SK-N-SH (cell line): Measurements from ENCODE around the gene ALDH3A1. TPM values are rescaled to one million over a fixed set of nuclear protein-coding genes. Genes with fewer than 3 reads are reported as not detected.

Experiments
- ELF1 ChIP-seq: IDR thresholded peaks from 2 replicates; pipeline ENCODE4 v1.4.0; 2012
- EP300 ChIP-seq, 2 experiments: IDR thresholded peaks; 2 replicates each; pipeline versions ENCODE4 v1.4.0 to v1.6.1; 2012; ENCODE audit warnings: borderline replicate concordance in 1 of 2, low read depth in 1 of 2, low read length in 1 of 2
- EZH2phosphoT487 ChIP-seq: fragments of 200-600 bp; sonication (generic); IDR thresholded peaks from 2 replicates; pipeline ENCODE4 v1.6.1; 2017; ENCODE audit warnings: low read depth, mixed run types, mild to moderate bottlenecking, antibody characterized with exemption, moderate library complexity, borderline replicate concordance
- FOXJ3 ChIP-seq: sonication (generic); formaldehyde crosslinking; IDR thresholded peaks from 2 replicates; pipeline ENCODE4 v1.5.1; 2020; ENCODE audit warnings: mild to moderate bottlenecking, missing genetic modification reagents
- FOXM1 ChIP-seq: IDR thresholded peaks from 2 replicates; pipeline ENCODE4 v1.4.0; 2012; ENCODE audit warnings: low read depth, mild to moderate bottlenecking
- GATA2 ChIP-seq: sonication (generic); formaldehyde crosslinking; IDR thresholded peaks from 2 replicates; pipeline ENCODE4 v1.5.0; 2020; ENCODE audit warnings: mild to moderate bottlenecking, missing genetic modification reagents
- JUND ChIP-seq: IDR thresholded peaks from 2 replicates; pipeline ENCODE4 v1.4.0; 2012
- MEF2A ChIP-seq: IDR thresholded peaks from 2 replicates; pipeline ENCODE4 v1.4.0; 2012; ENCODE audit warnings: low read depth, borderline replicate concordance
- NRF1 ChIP-seq: IDR thresholded peaks from 2 replicates; pipeline ENCODE4 v1.6.1; 2012; ENCODE audit warnings: low read depth, mild to moderate bottlenecking, low read length
- RAD21 ChIP-seq: IDR thresholded peaks from 2 replicates; pipeline ENCODE4 v1.6.1; 2012; ENCODE audit warnings: mild to moderate bottlenecking, low read length
- RCOR1 ChIP-seq: fragments of 150-350 bp; IDR thresholded peaks from 2 replicates; pipeline ENCODE4 v1.6.1; 2017; ENCODE audit warnings: antibody characterized with exemption, low read length
- REST ChIP-seq: IDR thresholded peaks from 2 replicates; pipeline ENCODE4 v1.6.1; 2012; ENCODE audit warnings: mild to moderate bottlenecking, low read depth, low read length, moderate library complexity
- RXRA ChIP-seq: IDR thresholded peaks from 2 replicates; pipeline ENCODE4 v1.4.0; 2012; ENCODE audit warnings: low read depth, mild to moderate bottlenecking, borderline replicate concordance
- SIN3A ChIP-seq: IDR thresholded peaks from 2 replicates; pipeline ENCODE4 v1.6.1; 2012; ENCODE audit warnings: low read depth, mild to moderate bottlenecking, low read length, moderate library complexity, borderline replicate concordance
- SMC3 ChIP-seq: IDR thresholded peaks from 2 replicates; pipeline ENCODE4 v1.6.1; 2012; ENCODE audit warnings: low read depth, low read length, improper control_type of control experiment
- TCF12 ChIP-seq: IDR thresholded peaks from 2 replicates; pipeline ENCODE4 v1.4.0; 2012
- TEAD4 ChIP-seq: IDR thresholded peaks from 2 replicates; pipeline ENCODE4 v1.4.0; 2012; ENCODE audit warnings: mild to moderate bottlenecking, borderline replicate concordance; ENCODE audit not compliant: insufficient read depth
- YY1 ChIP-seq: IDR thresholded peaks from 2 replicates; pipeline ENCODE4 v1.4.0; 2012; ENCODE audit warnings: low read depth, mild to moderate bottlenecking
- polyA plus RNA-seq, 3 experiments: library from polyadenylated mRNA; depleted of rRNA; stranded (reverse); fragments of >200 nt; gene quantifications; 2 replicates each; pipeline ENCODE4 v1.2.3, GENCODE V29; 2012
- TF ChIP-seq, protein P1 (sequence below): fragments of 150-350 bp; IDR thresholded peaks from 2 replicates; pipeline ENCODE4 v1.6.1; 2016; ENCODE audit warnings: mild to moderate bottlenecking, low read depth, low read length
- TF ChIP-seq, protein P2 (sequence below): IDR thresholded peaks from 2 replicates; pipeline ENCODE4 v1.4.0; 2012; ENCODE audit warnings: low read depth, borderline replicate concordance
- TF ChIP-seq, protein P3 (sequence below): IDR thresholded peaks from 2 replicates; pipeline ENCODE4; 2012

Gene ALDH3A1
- polyA plus RNA-seq, 1 of the 3 experiments (the other 2 are of a cell fraction), result 0.79 TPM

DNA sequence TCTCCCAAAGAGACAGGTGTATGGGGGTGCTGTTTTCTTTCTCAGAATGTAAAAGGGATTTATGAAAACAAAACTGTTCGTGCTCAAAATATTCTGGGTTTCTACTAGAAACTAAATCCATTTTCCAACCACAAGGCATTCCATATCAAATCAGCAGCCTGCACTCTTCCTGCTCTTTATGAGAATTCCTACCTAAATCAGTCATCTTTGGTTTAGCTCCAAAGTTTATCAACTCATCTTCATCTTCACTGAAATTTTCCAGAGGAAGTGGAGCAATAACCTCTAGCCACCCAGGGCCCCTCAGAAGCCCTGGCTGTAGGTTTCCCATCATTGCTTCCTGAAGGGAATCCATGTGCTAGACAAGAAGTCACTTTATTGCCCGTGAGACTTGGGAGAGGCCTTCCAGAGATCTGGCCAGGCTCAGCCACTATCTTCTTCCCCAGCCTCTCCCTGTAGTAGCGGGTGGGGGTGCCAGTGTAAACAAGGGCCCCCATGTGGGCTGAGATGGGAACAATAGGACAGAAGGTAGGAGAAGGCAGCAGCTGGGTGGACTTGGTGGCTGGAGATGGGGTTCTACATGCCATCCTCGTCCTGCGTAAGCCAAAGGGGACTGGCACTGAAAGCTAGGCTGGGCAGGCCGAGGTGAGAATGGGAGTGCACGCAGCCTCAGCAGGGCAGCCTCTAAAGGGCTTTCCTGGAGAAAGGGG is 22.0 kb upstream of the ALDH3A1 start (continued):
- no peak for TF ChIP-seq NRF1
- TF ChIP-seq RXRA, result peak; percentile 26; the same call in 1 of the 2 replicates
- no peak for TF ChIP-seq GATA2 (CRISPR knock-in tag)
- no peak for TF ChIP-seq RAD21
- no peak for TF ChIP-seq SMC3
- TF ChIP-seq EZH2phosphoT487, result no peak
- TF ChIP-seq ELF1, result peak; percentile 43; the same call in 1 of the 2 replicates
- no peak for TF ChIP-seq REST
- TF ChIP-seq, protein P1, sequence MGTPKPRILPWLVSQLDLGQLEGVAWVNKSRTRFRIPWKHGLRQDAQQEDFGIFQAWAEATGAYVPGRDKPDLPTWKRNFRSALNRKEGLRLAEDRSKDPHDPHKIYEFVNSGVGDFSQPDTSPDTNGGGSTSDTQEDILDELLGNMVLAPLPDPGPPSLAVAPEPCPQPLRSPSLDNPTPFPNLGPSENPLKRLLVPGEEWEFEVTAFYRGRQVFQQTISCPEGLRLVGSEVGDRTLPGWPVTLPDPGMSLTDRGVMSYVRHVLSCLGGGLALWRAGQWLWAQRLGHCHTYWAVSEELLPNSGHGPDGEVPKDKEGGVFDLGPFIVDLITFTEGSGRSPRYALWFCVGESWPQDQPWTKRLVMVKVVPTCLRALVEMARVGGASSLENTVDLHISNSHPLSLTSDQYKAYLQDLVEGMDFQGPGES, result no peak
- peak; percentile 63 for TF ChIP-seq JUND
- TF ChIP-seq TCF12, result peak; percentile 51; the same call in 1 of the 2 replicates
- peak in 1 of 2 experiments; percentile 73; a peak in 1 of 4 replicates for TF ChIP-seq EP300 (IDR thresholded peaks at IDR 0.05; ENCODE audit: borderline replicate concordance in 1 of 2, low read depth in 1 of 2, low read length in 1 of 2)
- TF ChIP-seq MEF2A, result no peak
- TF ChIP-seq SIN3A, result no peak
- no peak for TF ChIP-seq YY1
- no peak for TF ChIP-seq RCOR1
- TF ChIP-seq TEAD4, result peak; percentile 40; the same call in 1 of the 2 replicates
- TF ChIP-seq, protein P2, sequence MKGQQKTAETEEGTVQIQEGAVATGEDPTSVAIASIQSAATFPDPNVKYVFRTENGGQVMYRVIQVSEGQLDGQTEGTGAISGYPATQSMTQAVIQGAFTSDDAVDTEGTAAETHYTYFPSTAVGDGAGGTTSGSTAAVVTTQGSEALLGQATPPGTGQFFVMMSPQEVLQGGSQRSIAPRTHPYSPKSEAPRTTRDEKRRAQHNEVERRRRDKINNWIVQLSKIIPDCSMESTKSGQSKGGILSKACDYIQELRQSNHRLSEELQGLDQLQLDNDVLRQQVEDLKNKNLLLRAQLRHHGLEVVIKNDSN, result no peak
- no peak for TF ChIP-seq FOXM1
- TF ChIP-seq, protein P3, sequence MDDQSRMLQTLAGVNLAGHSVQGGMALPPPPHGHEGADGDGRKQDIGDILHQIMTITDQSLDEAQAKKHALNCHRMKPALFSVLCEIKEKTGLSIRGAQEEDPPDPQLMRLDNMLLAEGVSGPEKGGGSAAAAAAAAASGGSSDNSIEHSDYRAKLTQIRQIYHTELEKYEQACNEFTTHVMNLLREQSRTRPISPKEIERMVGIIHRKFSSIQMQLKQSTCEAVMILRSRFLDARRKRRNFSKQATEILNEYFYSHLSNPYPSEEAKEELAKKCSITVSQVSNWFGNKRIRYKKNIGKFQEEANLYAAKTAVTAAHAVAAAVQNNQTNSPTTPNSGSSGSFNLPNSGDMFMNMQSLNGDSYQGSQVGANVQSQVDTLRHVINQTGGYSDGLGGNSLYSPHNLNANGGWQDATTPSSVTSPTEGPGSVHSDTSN, result peak; percentile 45; the same call in 1 of the 2 replicates
- TF ChIP-seq FOXJ3 (CRISPR knock-in tag), result no peak
